ENCODE data around the gene TFCP2L1. TPM values are rescaled to one million over a fixed set of nuclear protein-coding genes. Genes with fewer than 3 reads are reported as not detected.

Gene TFCP2L1
- total and polyA plus RNA-seq, 2 donors (not counting 1 experiment from before 2014, with no cell fraction given), result not detected

DNA sequence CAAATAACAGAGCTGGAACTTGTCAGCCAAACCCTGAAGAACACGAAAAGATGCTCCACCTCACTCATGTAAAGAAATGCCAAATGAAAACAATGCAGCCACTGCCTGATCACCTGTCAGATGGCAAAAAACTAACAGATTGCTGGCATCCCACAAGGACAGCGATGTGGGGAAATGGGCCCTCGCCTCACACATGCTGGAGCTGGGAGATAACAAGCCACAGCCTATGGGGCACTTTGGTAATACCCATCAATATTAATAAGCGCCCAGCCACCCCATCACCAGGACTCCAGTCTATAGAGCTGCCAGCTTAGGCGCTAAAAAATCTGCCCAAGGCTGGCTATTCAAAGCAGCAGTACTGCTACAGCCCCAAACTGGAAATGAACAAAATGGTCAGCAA lies 27.0 kb downstream of the TFCP2L1 start:
- no peak overlapping the region for H3K4me2 ChIP-seq (ENCODE audit: extremely low read depth, insufficient read depth, low read length)
- H3K4me3 ChIP-seq (replicated peaks in 1 of 4; ENCODE audit: control extremely low read depth in 1 of 4, insufficient read depth in 1 of 4, low read depth in 3 of 4, low read length in 4 of 4), result no peak overlapping the region
- H3K9me3 ChIP-seq (ENCODE audit: control insufficient read depth, insufficient read depth, low read depth, low read length), result no peaks in the 10 kb centered on the region
- peaks cover 4% of the 10 kb centered on the region for H3K27me3 ChIP-seq (ENCODE audit: control insufficient read depth, insufficient read depth, low read length)
- H3K79me2 ChIP-seq (ENCODE audit: control insufficient read depth, insufficient read depth, low read length), result no peaks in the 10 kb centered on the region
- H3K9ac ChIP-seq (ENCODE audit: insufficient read depth, low read length), result no peak overlapping the region
- H2AFZ ChIP-seq (ENCODE audit: low read length), result no peak overlapping the region
- no peaks in the 10 kb centered on the region for H3K36me3 ChIP-seq (ENCODE audit: control insufficient read depth, insufficient read depth, low read length)
- no peak overlapping the region for H3K27ac ChIP-seq (ENCODE audit: insufficient read depth, low read length)
- H4K20me1 ChIP-seq (ENCODE audit: control insufficient read depth, extremely low read depth, insufficient read depth, low read length), result no peaks in the 10 kb centered on the region
- H3K4me1 ChIP-seq (ENCODE audit: control insufficient read depth, extremely low read depth, insufficient read depth, low read length), result no peaks in the 10 kb centered on the region
- TF ChIP-seq, protein P1, sequence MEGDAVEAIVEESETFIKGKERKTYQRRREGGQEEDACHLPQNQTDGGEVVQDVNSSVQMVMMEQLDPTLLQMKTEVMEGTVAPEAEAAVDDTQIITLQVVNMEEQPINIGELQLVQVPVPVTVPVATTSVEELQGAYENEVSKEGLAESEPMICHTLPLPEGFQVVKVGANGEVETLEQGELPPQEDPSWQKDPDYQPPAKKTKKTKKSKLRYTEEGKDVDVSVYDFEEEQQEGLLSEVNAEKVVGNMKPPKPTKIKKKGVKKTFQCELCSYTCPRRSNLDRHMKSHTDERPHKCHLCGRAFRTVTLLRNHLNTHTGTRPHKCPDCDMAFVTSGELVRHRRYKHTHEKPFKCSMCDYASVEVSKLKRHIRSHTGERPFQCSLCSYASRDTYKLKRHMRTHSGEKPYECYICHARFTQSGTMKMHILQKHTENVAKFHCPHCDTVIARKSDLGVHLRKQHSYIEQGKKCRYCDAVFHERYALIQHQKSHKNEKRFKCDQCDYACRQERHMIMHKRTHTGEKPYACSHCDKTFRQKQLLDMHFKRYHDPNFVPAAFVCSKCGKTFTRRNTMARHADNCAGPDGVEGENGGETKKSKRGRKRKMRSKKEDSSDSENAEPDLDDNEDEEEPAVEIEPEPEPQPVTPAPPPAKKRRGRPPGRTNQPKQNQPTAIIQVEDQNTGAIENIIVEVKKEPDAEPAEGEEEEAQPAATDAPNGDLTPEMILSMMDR (conservative IDR thresholded peaks at IDR 0.05 in 1 of 2, IDR thresholded peaks at IDR 0.05 in 1 of 2; ENCODE audit: low read depth in 1 of 2, low read length in 2 of 2), result no peak
- no peak for TF ChIP-seq EZH2 (IDR thresholded peaks at IDR 0.05; ENCODE audit: low read length, missing control alignments)
- DNase-seq (ENCODE audit: low read depth in 2 of 2), result no peak

DNA sequence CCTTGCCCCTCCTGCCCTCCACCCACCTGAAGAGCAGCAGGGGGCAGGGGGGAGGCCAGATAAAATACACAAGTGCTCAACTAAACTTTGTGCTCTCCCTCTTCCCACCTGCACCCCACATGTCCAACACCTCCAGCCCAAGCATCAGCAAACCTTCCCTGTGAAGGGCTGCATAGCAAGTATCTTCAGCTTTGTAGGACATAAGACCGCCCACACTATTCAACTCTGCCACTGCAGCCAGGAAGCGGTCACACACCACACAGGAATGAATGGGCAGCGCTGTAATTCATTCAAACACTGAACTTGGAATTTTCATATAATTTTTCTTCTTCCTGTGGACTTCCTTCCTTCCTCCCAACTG lies 27.5 kb downstream of the TFCP2L1 start:
- H3K4me3 ChIP-seq (replicated peaks in 1 of 4; ENCODE audit: control extremely low read depth in 1 of 4, insufficient read depth in 1 of 4, low read depth in 3 of 4, low read length in 4 of 4), result no peak overlapping the region
- no peak overlapping the region for H3K4me2 ChIP-seq (ENCODE audit: extremely low read depth, insufficient read depth, low read length)
- TF ChIP-seq EZH2 (IDR thresholded peaks at IDR 0.05; ENCODE audit: low read length, missing control alignments), result no peak
- no peak overlapping the region for H3K9ac ChIP-seq (ENCODE audit: insufficient read depth, low read length)
- peaks cover 4% of the 10 kb centered on the region for H3K27me3 ChIP-seq (ENCODE audit: control insufficient read depth, insufficient read depth, low read length)
- no peaks in the 10 kb centered on the region for H3K4me1 ChIP-seq (ENCODE audit: control insufficient read depth, extremely low read depth, insufficient read depth, low read length)
- H3K27ac ChIP-seq (ENCODE audit: insufficient read depth, low read length), result no peak overlapping the region
- H3K79me2 ChIP-seq (ENCODE audit: control insufficient read depth, insufficient read depth, low read length), result no peaks in the 10 kb centered on the region
- no peaks in the 10 kb centered on the region for H3K36me3 ChIP-seq (ENCODE audit: control insufficient read depth, insufficient read depth, low read length)
- peak in 1 of 2 donors; percentile 13 for DNase-seq (ENCODE audit: low read depth in 2 of 2)
- no peak overlapping the region for H2AFZ ChIP-seq (ENCODE audit: low read length)
- no peaks in the 10 kb centered on the region for H4K20me1 ChIP-seq (ENCODE audit: control insufficient read depth, extremely low read depth, insufficient read depth, low read length)
- no peaks in the 10 kb centered on the region for H3K9me3 ChIP-seq (ENCODE audit: control insufficient read depth, insufficient read depth, low read depth, low read length)

DNA sequence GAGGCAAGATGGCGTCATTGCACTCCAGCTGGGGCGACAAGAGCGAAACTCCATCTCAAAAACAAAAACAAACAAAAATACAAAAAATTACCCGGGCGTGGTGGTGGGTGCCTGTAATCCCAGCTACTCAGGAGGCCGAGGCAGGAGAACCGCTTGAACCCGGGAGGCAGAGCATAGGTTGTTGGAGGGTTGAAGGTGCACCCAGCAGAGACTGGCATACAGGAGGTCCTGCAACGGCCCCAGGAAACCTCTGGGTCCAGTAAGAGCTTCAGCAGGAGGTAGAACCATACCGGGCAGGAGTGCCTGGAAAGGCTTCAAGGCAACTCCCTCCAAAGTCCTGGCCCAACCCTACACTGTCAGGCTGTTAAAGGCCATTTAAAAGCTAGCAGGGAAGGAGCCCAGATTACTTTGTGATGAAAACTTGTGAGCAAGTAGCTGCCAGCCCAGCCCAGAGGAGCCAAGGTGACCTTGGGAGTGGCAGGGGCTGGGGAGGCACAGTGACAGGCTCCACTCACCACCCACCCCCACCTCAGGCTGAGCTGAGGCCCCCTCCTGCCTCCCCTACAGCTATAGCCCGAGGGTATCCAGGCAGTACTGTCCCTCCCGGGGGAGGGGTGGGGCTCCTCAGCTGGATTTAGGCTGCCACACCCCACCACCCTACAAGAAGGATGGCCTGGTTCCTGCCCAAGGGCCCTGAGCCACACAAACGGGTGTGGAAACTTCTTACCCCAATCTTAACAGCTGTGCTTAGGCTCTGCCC lies 28.1 kb downstream of the TFCP2L1 start:
- Histone ChIP-seq H4K20me1 (ENCODE audit: control insufficient read depth, extremely low read depth, insufficient read depth, low read length) (no peaks in the 10 kb centered on the region), H3K27me3 (ENCODE audit: control insufficient read depth, insufficient read depth, low read length) (peaks cover 4% of the 10 kb centered on the region), H3K36me3 (ENCODE audit: control insufficient read depth, insufficient read depth, low read length) (no peaks in the 10 kb centered on the region), H3K4me1 (ENCODE audit: control insufficient read depth, extremely low read depth, insufficient read depth, low read length) (no peaks in the 10 kb centered on the region), H3K4me3 (replicated peaks in 1 of 4; ENCODE audit: control extremely low read depth in 1 of 4, insufficient read depth in 1 of 4, low read depth in 3 of 4, low read length in 4 of 4) (no peak overlapping the region), H3K9me3 (ENCODE audit: control insufficient read depth, insufficient read depth, low read depth, low read length) (no peaks in the 10 kb centered on the region), H3K4me2 (ENCODE audit: extremely low read depth, insufficient read depth, low read length) (no peak overlapping the region), H3K79me2 (ENCODE audit: control insufficient read depth, insufficient read depth, low read length) (no peaks in the 10 kb centered on the region), H3K27ac (ENCODE audit: insufficient read depth, low read length) (no peak overlapping the region), H3K9ac (ENCODE audit: insufficient read depth, low read length) (no peak overlapping the region), H2AFZ (ENCODE audit: low read length) (no peak overlapping the region)
- TF ChIP-seq EZH2 (IDR thresholded peaks at IDR 0.05; ENCODE audit: low read length, missing control alignments), result no peak
- TF ChIP-seq, protein P1 (conservative IDR thresholded peaks at IDR 0.05 in 1 of 2, IDR thresholded peaks at IDR 0.05 in 1 of 2; ENCODE audit: low read depth in 1 of 2, low read length in 2 of 2), result no peak
- no peak for DNase-seq (ENCODE audit: low read depth in 2 of 2)

Measured in fibroblast of lung (primary cell).